OCI-LY7 (cell line): Measurements from ENCODE around the gene BRAF. TPM values are rescaled to one million over a fixed set of nuclear protein-coding genes. Genes with fewer than 3 reads are reported as not detected.

ENCODE experiments used
- BruUV-seq: library from RNA; stranded (reverse); fragments of 400-500 nt; replicated peaks from 2 replicates; lab custom pipeline; 2021; lab: Mats Ljungman, UMichigan
- CTCF ChIA-PET: fragments of 300-600 bp; sonication (Branson Sonifier 250); formaldehyde crosslinking; loops from one replicate; lab custom pipeline; 2022; ENCODE audit warnings: antibody characterized with exemption; ENCODE audit not compliant: unreplicated experiment; lab: Charles Lee
- POLR2A ChIA-PET: fragments of 300-600 bp; sonication (Branson Sonifier 250); formaldehyde crosslinking; loops from one replicate; lab custom pipeline; 2022; ENCODE audit warnings: antibody characterized with exemption; lab: Charles Lee
- DNase-seq: peaks from one replicate; pipeline ENCODE4 v3.0.0-alpha.2; 2015; ENCODE audit warnings: low spot score
- H2AFZ ChIP-seq: fragments of 200-600 bp; sonication (generic), shearing (Covaris generic); 2 replicates; pipeline ENCODE4 v1.6.1; 2014; ENCODE audit warnings: mild to moderate bottlenecking, antibody characterized with exemption, low read length, moderate library complexity
- H3K27ac ChIP-seq: fragments of 200-600 bp; sonication (generic); 2 replicates; pipeline ENCODE4 v1.5.1; 2014; ENCODE audit warnings: mixed run types, low read depth, mild to moderate bottlenecking, moderate library complexity, low read length, inconsistent platforms; ENCODE audit not compliant: poor library complexity, severe bottlenecking
- H3K36me3 ChIP-seq: fragments of 200-600 bp; sonication (generic); 2 replicates; pipeline ENCODE4 v1.6.1; 2014; ENCODE audit warnings: mild to moderate bottlenecking, antibody characterized with exemption, low read length, moderate library complexity, mixed read lengths; ENCODE audit not compliant: insufficient read depth
- H3K4me1 ChIP-seq: fragments of 200-600 bp; sonication (generic); 2 replicates; pipeline ENCODE4 v1.5.1; 2014; ENCODE audit warnings: mild to moderate bottlenecking, low read length; ENCODE audit not compliant: insufficient read depth, poor library complexity, severe bottlenecking
- H3K4me2 ChIP-seq: fragments of 200-600 bp; sonication (generic); 2 replicates; pipeline ENCODE4 v1.6.1; 2014; ENCODE audit warnings: mild to moderate bottlenecking, low read length
- H3K4me3 ChIP-seq: fragments of 200-600 bp; sonication (generic); 2 replicates; pipeline ENCODE4 v1.5.1; 2014; ENCODE audit warnings: mild to moderate bottlenecking, low read depth, low read length; ENCODE audit not compliant: poor library complexity, severe bottlenecking
- H3K79me2 ChIP-seq: fragments of 200-600 bp; sonication (generic); 2 replicates; pipeline ENCODE4 v1.6.1; 2016; ENCODE audit warnings: low read depth, mild to moderate bottlenecking, low read length, moderate library complexity, mixed read lengths; ENCODE audit not compliant: insufficient read depth
- H3K9me2 ChIP-seq: fragments of 200-600 bp; sonication (generic); 2 replicates; pipeline ENCODE4 v1.6.1; 2016; ENCODE audit warnings: mild to moderate bottlenecking, low read length, mixed read lengths; ENCODE audit not compliant: insufficient read depth
- H3K9me3 ChIP-seq: fragments of 200-600 bp; sonication (generic); 2 replicates; pipeline ENCODE4 v1.6.1; 2014; ENCODE audit warnings: mild to moderate bottlenecking, mixed run types, low read length, mixed read lengths
- H4K20me1 ChIP-seq: fragments of 200-600 bp; sonication (generic); 2 replicates; pipeline ENCODE4 v1.6.1; 2014; ENCODE audit warnings: mild to moderate bottlenecking, antibody characterized with exemption, low read length, moderate library complexity, mixed read lengths; ENCODE audit not compliant: insufficient read depth
- CTCF ChIP-seq: fragments of 200-600 bp; sonication (generic); conservative IDR thresholded peaks from 2 replicates; pipeline ENCODE4 v1.5.1; 2014; ENCODE audit warnings: mild to moderate bottlenecking, antibody characterized with exemption, low read length, moderate library complexity, mixed read lengths
- EZH2phosphoT487 ChIP-seq: fragments of 200-600 bp; sonication (generic); IDR thresholded peaks from 2 replicates; pipeline ENCODE4 v1.6.1; 2018; ENCODE audit warnings: low read depth, borderline replicate concordance, mild to moderate bottlenecking, mixed run types, antibody characterized with exemption, low read length, moderate library complexity, mixed read lengths
- intact Hi-C: fragments of 100-400 bp; cut with micrococcal nuclease; formaldehyde crosslinking; loops from one replicate; pipeline ENCODE4 v1.10.0; 2022; ENCODE audit not compliant: unreplicated experiment
- total RNA-seq, 2 experiments: library from RNA; depleted of rRNA in 1 of 2; stranded (reverse); fragments of >200 nt in 1 of 2; shearing (Covaris generic) in 1 of 2; gene quantifications; 2 replicates each; pipeline ENCODE4 v1.2.3, GENCODE V29; 2014 to 2022

The BRAF gene
- total RNA-seq, 2 experiments from 2014 or later = 17.1 to 41.6 TPM

GRCh38 chr7:140684066-140684950 is 240.4 kb downstream of the BRAF start:
- no peaks in the 10 kb centered on the region for H3K4me1 ChIP-seq
- H2AFZ ChIP-seq = no peak overlapping the region
- intact Hi-C loops = no loop called here
- TF ChIP-seq CTCF = no peak
- no peak for TF ChIP-seq EZH2phosphoT487
- H3K9me3 ChIP-seq = no peaks in the 10 kb centered on the region
- no TSS peak for BruUV-seq
- no peak overlapping the region for H3K27ac ChIP-seq
- no peaks in the 10 kb centered on the region for H3K9me2 ChIP-seq
- no peaks in the 10 kb centered on the region for H4K20me1 ChIP-seq
- no peak overlapping the region for H3K4me2 ChIP-seq
- H3K36me3 ChIP-seq = peaks cover 89% of the 10 kb centered on the region
- H3K4me3 ChIP-seq = no peak overlapping the region
- ChIA-PET POLR2A (interaction anchor here (0.6 to 1.9 kb wide), 3 partner anchors 10 to 204 kb away, joined by 3 to 9 read pairs (median 3); partner anchors contain the start of gene ADCK2), CTCF (no interaction called here)
- DNase-seq = no peak
- H3K79me2 ChIP-seq = no peaks in the 10 kb centered on the region

- Histone ChIP-seq H3K4me3 (no peak overlapping the region), H4K20me1 (no peaks in the 10 kb centered on the region), H3K79me2 (no peaks in the 10 kb centered on the region), H3K27ac (no peak overlapping the region), H3K9me3 (no peaks in the 10 kb centered on the region), H2AFZ (no peak overlapping the region), H3K4me1 (no peaks in the 10 kb centered on the region), H3K36me3 (peaks cover 92% of the 10 kb centered on the region), H3K9me2 (no peaks in the 10 kb centered on the region), H3K4me2 (no peak overlapping the region)
- ChIA-PET POLR2A (interaction anchor here (0.6 to 1.9 kb wide), 2 partner anchors 10 to 204 kb away, joined by 3 to 9 read pairs; partner anchors contain the start of gene ADCK2), CTCF (no interaction called here)
- DNase-seq = no peak
- intact Hi-C loops = no loop called here
- no TSS peak for BruUV-seq
- TF ChIP-seq EZH2phosphoT487 (no peak), CTCF (no peak)
Observed at GRCh38 chr7:140683657-140684056, 241.1 kb downstream of the BRAF start.

GRCh38 chr7:140681766-140682165 is 243.0 kb downstream of the BRAF start:
- Histone ChIP-seq H4K20me1 (no peaks in the 10 kb centered on the region), H3K9me3 (no peaks in the 10 kb centered on the region), H3K4me1 (peaks cover 14% of the 10 kb centered on the region), H3K4me2 (no peak overlapping the region), H3K27ac (no peak overlapping the region), H3K79me2 (peaks cover 16% of the 10 kb centered on the region), H3K4me3 (no peak overlapping the region), H3K36me3 (peaks cover 93% of the 10 kb centered on the region), H2AFZ (no peak overlapping the region), H3K9me2 (no peaks in the 10 kb centered on the region)
- ChIA-PET CTCF (no interaction called here), POLR2A (no interaction called here)
- DNase-seq = no peak
- TF ChIP-seq CTCF (no peak), EZH2phosphoT487 (no peak)
- BruUV-seq = no TSS peak
- intact Hi-C loops = no loop called here
